Urinary bladder (tissue), 4 donors: ENCODE data around the gene SLC9A9. TPM values are rescaled to one million over a fixed set of nuclear protein-coding genes. Genes with fewer than 3 reads are reported as not detected.
"Not testable (repeated sequence)": the region's sequence is repeated elsewhere in the genome, so short reads cannot be mapped to it uniquely, and the experiment has no call there.

Experiments used
- DNase-seq: peaks from one replicate; pipeline ENCODE4 v3.0.0-alpha.2; 2015; ENCODE audit errors: extremely low spot score
- H3K27ac ChIP-seq: one replicate; pipeline ENCODE4 v1.5.1; 2013; ENCODE audit warnings: low read depth, mild to moderate bottlenecking, moderate library complexity
- H3K36me3 ChIP-seq: one replicate; pipeline ENCODE4 v1.6.1; 2013; ENCODE audit warnings: mild to moderate bottlenecking, moderate library complexity; ENCODE audit not compliant: insufficient read depth
- H3K4me1 ChIP-seq: one replicate; pipeline ENCODE4 v1.6.1; 2013; ENCODE audit warnings: mild to moderate bottlenecking, moderate library complexity; ENCODE audit not compliant: insufficient read depth
- H3K4me3 ChIP-seq: one replicate; pipeline ENCODE4 v1.5.1; 2013; ENCODE audit warnings: low read depth, low read length
- WGBS: extraction: QIAGEN DNeasy Blood & Tissue Kit; methylation state at CpG from one replicate; pipeline ENCODE4 v1.1.7; 2013; 5-methylcytosine and 5-hydroxymethylcytosine counted together
- polyA plus RNA-seq: library from polyadenylated mRNA; stranded (reverse); fragments of 200-250 nt; gene quantifications from one replicate; pipeline ENCODE4 v1.2.3, GENCODE V29; 2013
- total RNA-seq: library from RNA; depleted of rRNA; stranded (reverse); fragments of >200 nt; gene quantifications from one replicate; pipeline ENCODE4 v1.2.3, GENCODE V29; 2014
- donor health status: healthy with polysubstance abuse.
- donor health status: healthy.

The SLC9A9 gene
- total and polyA plus RNA-seq, 2 donors: 28.7 to 46.2 TPM

DNA sequence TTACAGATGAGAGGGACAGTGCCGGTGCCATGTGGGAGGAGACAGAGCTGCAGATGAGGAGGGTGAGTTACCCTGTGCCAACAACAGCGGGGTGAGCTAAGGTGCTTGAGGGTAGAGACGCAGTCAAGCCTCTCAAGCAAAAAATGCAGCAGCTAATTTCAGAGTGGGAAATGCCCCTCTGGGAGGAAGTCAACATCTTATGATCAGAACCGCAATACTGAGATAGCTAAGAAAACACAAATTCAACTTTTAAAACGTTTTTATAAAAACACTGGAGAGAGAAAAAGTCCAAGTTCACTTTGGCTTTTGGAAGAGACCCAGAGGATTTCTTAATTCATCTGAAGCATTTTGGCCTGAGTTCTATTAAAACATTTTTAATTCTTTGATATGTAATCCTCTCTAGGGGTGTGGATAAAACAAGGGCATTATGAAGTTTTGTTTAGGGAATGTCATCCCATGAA, 319.2 kb downstream of the SLC9A9 start:
- no peak overlapping the region for H3K27ac ChIP-seq
- no peak overlapping the region for H3K4me3 ChIP-seq
- H3K36me3 ChIP-seq: no peaks in the 10 kb centered on the region
- H3K4me1 ChIP-seq: no peaks in the 10 kb centered on the region
- DNase-seq: no peak
- WGBS: 24% methylated on average over 5 of the region's 5 CpGs

DNA sequence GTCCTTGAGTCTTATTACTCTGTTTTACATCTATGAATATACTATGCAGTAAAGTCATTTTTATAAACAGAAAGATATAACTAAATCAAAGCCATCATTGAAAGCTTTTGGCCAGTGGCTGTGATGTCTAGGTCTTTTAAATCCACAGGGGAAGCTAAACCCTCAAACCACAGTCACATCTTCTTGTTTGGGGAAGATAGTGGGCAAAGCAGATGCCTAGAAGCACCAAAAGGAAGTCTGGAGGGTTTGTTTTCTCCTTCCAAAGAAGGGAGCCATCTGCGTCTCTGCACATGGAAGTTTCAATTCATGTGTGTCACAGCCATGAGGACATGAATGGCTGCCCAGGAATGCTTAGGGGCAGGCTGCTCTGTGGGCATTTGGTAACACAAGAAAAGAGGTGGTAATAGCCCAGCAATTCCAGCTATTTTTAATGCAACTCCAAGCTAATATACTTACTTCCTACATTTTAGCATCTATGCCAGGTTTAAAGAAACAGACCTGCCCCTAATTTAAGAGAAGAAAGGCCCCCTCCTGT, 322.2 kb downstream of the SLC9A9 start:
- no peak overlapping the region for H3K27ac ChIP-seq
- no peak for DNase-seq
- 70% methylated on average over 1 of the region's 1 CpG for WGBS
- H3K4me1 ChIP-seq: no peaks in the 10 kb centered on the region
- no peak overlapping the region for H3K4me3 ChIP-seq
- no peaks in the 10 kb centered on the region for H3K36me3 ChIP-seq

DNA sequence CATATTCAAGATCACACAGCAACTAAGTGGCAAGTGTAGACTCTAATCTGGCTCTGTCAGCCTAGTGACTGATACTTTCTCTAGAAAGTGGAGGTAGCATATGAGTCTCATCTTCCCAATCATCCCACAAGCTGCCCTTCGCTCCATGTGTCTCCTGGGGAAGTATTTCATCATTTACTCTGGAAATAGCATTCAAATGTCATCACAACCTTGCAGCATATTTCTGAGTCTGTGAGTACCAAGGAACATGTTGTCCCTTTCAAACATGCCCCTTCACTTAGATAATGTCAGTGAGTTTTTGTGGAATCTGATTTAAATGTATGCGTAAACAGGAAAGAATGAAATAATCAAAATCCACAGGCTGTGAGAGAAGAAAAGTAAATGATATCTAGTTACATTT, 322.9 kb downstream of the SLC9A9 start:
- WGBS: 97% methylated on average over 2 of the region's 2 CpGs
- Histone ChIP-seq H3K27ac (no peak overlapping the region), H3K4me1 (no peaks in the 10 kb centered on the region), H3K4me3 (no peak overlapping the region), H3K36me3 (no peaks in the 10 kb centered on the region)
- DNase-seq: no peak

DNA sequence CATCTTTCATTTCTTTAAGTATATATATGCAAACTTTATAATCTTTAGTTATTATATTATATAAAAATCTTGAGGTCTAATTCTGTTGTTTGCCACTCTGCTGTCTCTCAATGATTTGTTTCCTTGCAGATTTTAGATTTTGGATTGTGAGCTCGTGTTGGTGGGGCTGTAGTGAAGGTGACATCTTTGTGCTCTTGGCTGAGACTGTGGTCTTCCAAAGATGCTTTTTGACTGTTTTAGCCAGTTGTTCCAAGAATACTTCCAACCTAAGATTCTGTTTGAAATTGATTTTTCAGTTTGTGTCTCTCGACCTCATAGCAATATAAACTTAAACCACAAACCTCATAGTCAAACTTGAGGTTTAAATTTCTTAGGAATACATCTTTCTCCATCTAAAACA, 326.5 kb downstream of the SLC9A9 start:
- H3K36me3 ChIP-seq: no peaks in the 10 kb centered on the region
- no peak for DNase-seq
- H3K27ac ChIP-seq: no peak overlapping the region
- no peaks in the 10 kb centered on the region for H3K4me1 ChIP-seq
- H3K4me3 ChIP-seq: no peak overlapping the region
- 86% methylated on average over 2 of the region's 2 CpGs for WGBS

DNA sequence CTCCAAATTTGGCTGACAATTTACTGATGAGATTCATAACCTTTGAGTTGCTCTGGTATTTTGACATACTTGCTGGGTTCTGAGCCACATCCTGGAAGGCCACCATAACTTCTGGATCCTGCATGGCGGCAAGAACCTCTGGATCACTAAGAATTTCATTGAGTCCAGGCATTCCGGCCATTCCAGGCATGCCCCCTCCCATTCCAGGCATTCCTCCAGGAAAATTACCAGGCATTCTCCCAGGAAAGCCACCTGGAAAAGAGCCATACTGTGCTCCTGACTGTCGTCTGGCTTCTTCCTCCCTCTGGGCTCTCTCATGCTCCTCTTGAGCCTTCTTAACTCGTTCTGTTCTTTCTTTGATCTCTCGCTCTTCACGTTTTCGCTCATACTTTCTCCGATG, 331.1 kb downstream of the SLC9A9 start:
- H3K36me3 ChIP-seq, H3K4me1 ChIP-seq, DNase-seq, H3K4me3 ChIP-seq, H3K27ac ChIP-seq: not testable (repeated sequence)
- WGBS: 81% methylated on average over 8 of the region's 8 CpGs

DNA sequence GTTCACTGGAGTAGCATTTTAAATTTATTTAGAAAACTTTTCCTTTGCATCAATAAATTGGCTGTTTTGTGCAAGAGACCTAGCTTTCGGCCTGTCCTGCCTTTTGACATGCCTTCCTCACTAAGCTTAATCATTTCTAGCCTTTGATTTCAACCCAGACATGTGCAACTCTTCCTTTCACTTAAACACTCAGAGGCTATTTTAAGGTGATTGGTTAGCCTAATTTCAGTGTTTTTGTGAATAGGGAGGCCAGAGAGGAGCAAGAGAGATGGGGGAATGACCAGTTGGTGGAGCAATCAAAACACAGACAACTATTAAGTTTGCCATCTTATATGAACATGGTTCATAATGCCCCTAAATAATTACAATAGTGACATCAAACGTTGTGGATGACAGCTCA, 333.4 kb downstream of the SLC9A9 start:
- no peaks in the 10 kb centered on the region for H3K4me1 ChIP-seq
- DNase-seq: no peak
- WGBS: 84% methylated on average over 2 of the region's 2 CpGs
- H3K36me3 ChIP-seq: no peaks in the 10 kb centered on the region
- H3K27ac ChIP-seq: no peak overlapping the region
- no peak overlapping the region for H3K4me3 ChIP-seq

DNA sequence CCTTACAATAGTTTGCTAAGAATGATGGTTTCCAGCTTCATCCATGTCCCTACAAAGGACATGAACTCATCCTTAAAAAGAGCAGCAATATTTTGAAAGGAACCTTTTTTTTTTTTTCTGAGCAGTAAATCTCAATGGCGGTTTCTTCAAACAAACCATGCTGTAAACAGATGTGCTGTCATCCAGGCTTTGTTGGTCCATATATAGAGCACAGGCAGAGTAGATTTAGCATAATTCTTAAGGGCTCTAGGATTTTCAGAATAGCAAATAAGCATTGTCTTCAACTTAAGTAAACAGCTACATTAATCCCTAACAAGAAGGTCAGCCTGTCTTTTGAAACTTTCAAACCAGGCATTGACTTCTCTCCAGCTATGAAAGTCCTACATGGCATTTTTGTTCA, 334.2 kb downstream of the SLC9A9 start:
- 44% methylated on average over 1 of the region's 1 CpG for WGBS
- no peak for DNase-seq
- Histone ChIP-seq H3K4me1 (no peaks in the 10 kb centered on the region), H3K4me3 (no peak overlapping the region), H3K27ac (no peak overlapping the region), H3K36me3 (no peaks in the 10 kb centered on the region)

DNA sequence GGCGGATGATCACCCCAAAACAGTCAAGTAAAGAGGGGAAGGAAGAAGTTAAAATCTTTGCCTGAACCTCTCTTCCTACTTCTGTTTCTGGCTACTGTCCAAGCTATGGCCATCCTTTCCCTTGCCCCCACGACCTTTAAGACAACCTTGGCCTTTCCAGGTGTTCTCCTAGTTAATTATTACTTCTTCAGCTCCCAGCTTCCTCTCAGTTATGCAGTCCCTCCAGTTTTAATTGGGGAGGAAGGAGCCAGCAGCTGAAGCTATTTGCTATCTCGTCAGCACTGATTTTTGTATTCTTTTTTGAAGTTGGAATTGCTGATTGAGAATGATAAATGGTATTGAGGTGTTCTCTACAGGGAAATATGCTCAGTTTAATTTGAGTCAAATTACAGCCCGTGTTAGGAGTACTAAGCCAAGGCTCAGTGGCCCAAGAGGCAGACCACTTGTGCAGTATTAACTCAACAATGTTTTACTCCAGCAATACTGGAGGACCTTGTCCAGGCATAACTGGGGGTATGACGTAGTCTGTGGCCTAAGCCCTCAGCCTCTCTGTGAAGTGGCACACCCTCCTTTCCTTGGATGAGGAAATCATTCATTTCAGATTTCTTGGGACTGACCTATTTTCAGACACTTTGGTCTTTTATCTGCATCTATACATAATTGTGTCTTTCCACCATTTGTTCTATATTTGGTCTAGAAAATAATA, 336.9 kb downstream of the SLC9A9 start:
- no peak for DNase-seq
- 95% methylated on average over 5 of the region's 5 CpGs for WGBS

DNA sequence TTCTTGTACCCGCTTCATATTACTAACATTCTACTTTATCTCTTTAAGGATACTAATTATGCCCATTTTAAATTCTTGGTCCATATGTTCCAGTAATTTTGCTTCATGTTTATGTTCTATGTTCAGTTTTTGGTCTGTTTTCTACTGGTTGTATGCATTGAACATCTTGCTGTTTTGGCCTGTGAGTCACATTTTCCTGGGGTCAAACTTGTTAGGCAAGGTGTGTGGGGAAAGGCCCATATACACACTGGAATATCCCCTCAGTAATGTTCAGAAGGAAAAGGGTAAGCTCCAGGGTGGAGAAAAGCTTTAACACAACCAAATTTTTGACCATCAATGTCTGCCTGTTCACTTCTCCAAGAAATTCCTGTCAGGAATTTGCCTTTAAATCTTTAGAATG, 337.7 kb downstream of the SLC9A9 start:
- WGBS: 97% methylated on average over 1 of the region's 1 CpG
- no peaks in the 10 kb centered on the region for H3K36me3 ChIP-seq
- H3K4me3 ChIP-seq: no peak overlapping the region
- no peaks in the 10 kb centered on the region for H3K4me1 ChIP-seq
- no peak overlapping the region for H3K27ac ChIP-seq
- no peak for DNase-seq

More for the DNA sequence above, 336.9 kb downstream of the SLC9A9 start:
- H3K36me3 ChIP-seq: no peaks in the 10 kb centered on the region
- H3K27ac ChIP-seq: no peak overlapping the region
- H3K4me1 ChIP-seq: no peaks in the 10 kb centered on the region
- no peak overlapping the region for H3K4me3 ChIP-seq

DNA sequence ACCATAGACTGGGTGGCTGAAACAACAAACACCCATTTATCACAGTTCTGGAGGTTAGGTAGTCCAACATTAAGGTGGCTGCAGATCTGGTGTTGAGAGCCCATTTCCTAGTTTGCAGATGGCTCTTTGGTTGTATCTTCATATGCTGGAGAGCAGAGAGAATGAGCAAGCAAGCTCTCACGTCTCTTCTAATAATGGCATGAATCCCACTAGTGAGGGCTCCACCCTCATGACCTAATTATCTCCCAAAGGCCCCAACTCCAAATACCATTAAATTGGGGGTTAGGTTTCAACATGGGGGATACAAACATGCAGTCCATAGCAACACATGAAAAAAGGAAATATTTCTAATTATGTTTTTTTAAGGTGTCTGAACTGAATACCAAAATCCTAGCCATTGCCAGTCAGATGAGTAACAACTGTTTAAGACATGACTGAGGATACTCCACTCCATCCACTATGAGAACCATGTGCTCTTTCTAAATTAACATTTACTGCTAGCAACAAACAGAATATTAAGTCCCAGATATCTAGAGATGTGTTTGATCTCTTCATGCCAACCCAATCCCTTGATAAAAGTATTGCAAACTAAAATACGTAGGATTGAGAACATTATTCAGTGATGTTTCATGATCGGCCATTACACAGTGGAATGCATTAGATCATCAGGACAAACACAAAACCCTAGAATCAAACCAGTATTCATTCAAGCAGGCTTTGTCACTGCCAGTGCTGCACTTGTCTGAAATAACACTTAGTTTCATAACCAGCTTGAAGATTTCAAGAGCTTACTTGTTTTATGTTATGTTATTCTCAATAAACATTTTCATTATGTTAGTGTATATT, 340.3 kb downstream of the SLC9A9 start:
- H3K4me1 ChIP-seq: no peaks in the 10 kb centered on the region
- no peaks in the 10 kb centered on the region for H3K36me3 ChIP-seq
- WGBS: 68% methylated on average over 3 of the region's 3 CpGs
- no peak for DNase-seq
- H3K27ac ChIP-seq: no peak overlapping the region
- H3K4me3 ChIP-seq: no peak overlapping the region

DNA sequence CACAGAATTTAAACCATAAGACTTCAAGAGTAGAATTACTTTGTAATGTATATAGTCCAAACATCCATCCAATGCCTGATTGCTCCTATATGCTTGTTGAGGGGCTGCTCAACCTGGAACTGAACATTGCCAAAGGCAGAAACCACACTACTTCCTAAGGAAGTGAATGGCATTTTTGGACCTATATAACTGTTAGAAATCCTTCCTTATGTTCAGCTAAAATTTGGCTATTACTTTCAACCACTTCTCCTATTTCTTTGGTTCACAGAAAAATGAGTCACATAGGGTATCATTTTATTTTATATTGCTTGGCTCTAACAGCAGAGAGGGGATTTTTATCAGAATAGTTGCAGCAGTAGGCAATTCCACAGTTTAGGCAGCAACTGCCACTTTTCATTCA, 342.1 kb downstream of the SLC9A9 start:
- no peak overlapping the region for H3K4me3 ChIP-seq
- H3K36me3 ChIP-seq: no peaks in the 10 kb centered on the region
- no peak for DNase-seq
- no peaks in the 10 kb centered on the region for H3K4me1 ChIP-seq
- no peak overlapping the region for H3K27ac ChIP-seq

DNA sequence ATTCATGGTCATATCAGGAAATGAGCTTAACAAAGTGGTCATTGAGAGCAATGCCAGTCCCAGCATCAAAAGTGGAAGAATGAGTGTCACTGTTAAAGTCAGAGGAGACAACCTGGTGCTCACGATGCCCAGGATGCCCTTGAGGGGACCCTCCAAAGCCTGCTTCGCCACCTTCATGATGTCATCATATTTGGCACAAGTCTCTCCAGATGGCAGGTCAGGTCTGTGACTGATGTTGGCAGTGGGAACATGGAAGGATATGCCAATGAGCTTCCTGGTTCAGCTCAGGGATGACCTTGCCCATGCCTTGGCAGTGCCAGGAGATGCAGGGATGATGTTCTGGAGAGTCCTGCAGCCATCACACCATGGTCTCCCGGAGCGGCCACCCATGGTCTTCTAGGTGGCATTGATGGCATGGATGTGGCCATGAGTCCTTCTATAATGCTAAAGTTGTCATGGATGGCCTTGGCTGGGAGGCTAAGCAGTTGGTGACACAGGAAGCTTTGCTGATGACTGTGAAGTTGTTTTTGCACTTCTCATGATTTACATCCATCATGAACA, 344.9 kb downstream of the SLC9A9 start:
- Histone ChIP-seq H3K4me3 (no peak overlapping the region), H3K36me3 (no peaks in the 10 kb centered on the region), H3K4me1 (no peaks in the 10 kb centered on the region), H3K27ac (no peak overlapping the region)
- 97% methylated on average over 4 of the region's 4 CpGs for WGBS
- DNase-seq: no peak

DNA sequence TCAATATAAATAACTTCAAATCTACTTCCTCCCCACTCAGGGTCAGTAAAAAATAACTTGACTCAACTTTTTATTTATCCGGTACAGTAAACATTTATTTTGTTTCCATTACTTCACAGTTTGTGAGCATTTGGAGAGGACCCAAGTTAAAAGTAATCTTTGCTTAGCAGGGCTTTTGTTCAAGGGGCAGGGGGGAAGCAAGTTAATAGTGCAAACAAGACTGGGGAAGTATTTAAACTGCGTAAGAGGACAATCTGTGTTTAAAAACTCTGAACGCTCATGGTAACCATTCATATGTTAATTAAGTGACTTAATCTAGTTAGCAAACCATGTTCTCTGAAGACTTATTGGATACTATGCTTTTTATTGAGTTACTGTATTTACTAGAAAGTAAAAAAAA, 346.2 kb downstream of the SLC9A9 start:
- H3K4me1 ChIP-seq: no peaks in the 10 kb centered on the region
- H3K4me3 ChIP-seq: no peak overlapping the region
- H3K36me3 ChIP-seq: no peaks in the 10 kb centered on the region
- H3K27ac ChIP-seq: no peak overlapping the region
- 67% methylated on average over 3 of the region's 3 CpGs for WGBS
- no peak for DNase-seq

DNA sequence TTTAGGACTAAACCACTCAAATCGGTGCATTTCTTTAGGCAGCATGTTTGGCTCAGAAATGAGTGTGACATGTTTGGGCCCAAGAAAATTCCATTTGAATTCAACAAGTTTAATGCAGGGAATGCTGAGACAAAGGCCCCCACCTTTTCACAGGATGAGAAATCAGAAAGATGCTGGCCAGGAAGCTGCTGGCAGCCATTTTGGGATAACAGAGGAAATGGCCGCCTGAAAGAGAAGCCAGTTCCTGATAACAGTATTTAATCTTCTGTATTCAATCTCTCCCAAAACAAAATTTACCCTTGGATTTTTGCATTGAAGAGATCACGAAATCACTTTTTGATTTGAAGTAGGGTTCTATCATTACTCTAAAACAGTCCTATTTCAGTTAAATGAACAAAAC, 350.9 kb downstream of the SLC9A9 start:
- no peak for DNase-seq
- Histone ChIP-seq H3K4me1 (no peaks in the 10 kb centered on the region), H3K27ac (no peak overlapping the region), H3K36me3 (no peaks in the 10 kb centered on the region), H3K4me3 (no peak overlapping the region)
- WGBS: 97% methylated on average over 3 of the region's 3 CpGs
